K562 treated with DMSO at 1 percent for 4 hours (cell line): ENCODE data around the gene SERPINA9. TPM values are rescaled to one million over a fixed set of nuclear protein-coding genes. Genes with fewer than 3 reads are reported as not detected.

ENCODE experiments used
- total RNA-seq: library from RNA; unstranded; fragments of 300-600 nt; gene quantifications from 2 replicates; pipeline ENCODE4 v1.2.3, GENCODE V29; 2022; ENCODE audit not compliant: insufficient read depth

The SERPINA9 gene
- not detected in 2 replicates for total RNA-seq

DNA sequence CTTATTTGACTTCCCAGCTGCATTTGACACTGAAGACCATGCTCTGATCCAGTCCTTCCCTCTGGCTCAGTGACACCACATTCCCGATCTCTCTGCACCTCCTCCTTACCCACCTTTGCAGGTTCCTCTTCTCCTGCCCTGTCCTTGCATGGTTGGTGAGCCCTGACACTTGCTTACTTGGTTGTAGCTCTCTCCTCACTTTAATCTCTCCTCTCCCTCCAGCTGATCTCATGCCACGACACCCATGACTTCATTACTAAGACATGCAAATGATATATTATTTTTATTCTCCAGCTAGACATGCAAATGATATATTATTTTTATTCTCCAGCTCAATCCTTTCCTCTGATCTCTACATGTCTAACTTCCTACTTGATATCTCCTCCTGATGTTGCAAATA lies at the start of gene SERPINA9:
Gene SERPINA9 (minus strand): TSS at position 175 of the 400 bp plus-strand sequence. CDS start 6,357 bp downstream, outside the sequence.

DNA sequence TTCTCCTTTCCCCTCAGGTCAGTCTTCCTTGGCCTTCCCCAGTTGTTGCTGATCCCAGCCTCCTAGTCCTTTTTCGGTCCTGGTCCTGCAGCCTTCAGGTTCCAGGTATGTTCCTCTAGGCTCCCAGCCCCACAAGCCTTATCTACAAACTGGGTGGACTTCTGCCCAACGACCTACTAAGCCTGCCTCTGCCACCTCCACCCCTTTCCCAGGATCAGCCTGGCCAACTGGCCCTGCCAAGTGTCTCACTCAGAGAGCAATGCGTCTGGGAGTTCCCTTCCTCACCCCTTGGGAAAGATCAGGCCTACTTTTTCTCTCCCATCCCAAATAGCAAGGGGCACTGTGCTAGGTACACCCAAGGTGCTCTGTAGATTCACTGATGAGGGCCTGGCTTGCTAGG lies 33.4 kb upstream of the SERPINA9 start, which contains the start of gene SERPINA12:
Gene SERPINA12 (minus strand): TSS at position 114 of the 400 bp plus-strand sequence. CDS start 11,072 bp downstream, outside the sequence.

Other genes starting within 250 kb of the SERPINA9 start
- not detected in 2 replicates for gene SERPINA10, start 182.9 kb downstream of the SERPINA9 start, total RNA-seq
- gene SERPINA6, start 152.9 kb downstream of the SERPINA9 start, total RNA-seq: not detected in 2 replicates
- not detected in 2 replicates for gene SERPINA2, start 109.5 kb downstream of the SERPINA9 start, total RNA-seq
- not detected in 2 replicates for gene SERPINA1, start 87.6 kb downstream of the SERPINA9 start, total RNA-seq
- not detected in 2 replicates for gene SERPINA11, start 23.4 kb downstream of the SERPINA9 start, total RNA-seq
- gene SERPINA12, start 33.3 kb upstream of the SERPINA9 start, total RNA-seq: not detected in 2 replicates
- gene SERPINA4, start 85.2 kb upstream of the SERPINA9 start, total RNA-seq: not detected in 2 replicates
- not detected in 2 replicates for gene SERPINA5, start 105.2 kb upstream of the SERPINA9 start, total RNA-seq
- gene SERPINA3, start 136.2 kb upstream of the SERPINA9 start, total RNA-seq: not detected in 2 replicates